GM18858 (cell line): ENCODE results near the gene IPCEF1.
A peak's percentile ranks its signal among the peaks of the same experiment; 100 is the strongest.

Source experiments
- ATAC-seq: cut with Tn5 transposase; IDR thresholded peaks from one replicate; pipeline ENCODE4 v1.9.1; 2021; ENCODE audit not compliant: unreplicated experiment

The IPCEF1 gene

DNA sequence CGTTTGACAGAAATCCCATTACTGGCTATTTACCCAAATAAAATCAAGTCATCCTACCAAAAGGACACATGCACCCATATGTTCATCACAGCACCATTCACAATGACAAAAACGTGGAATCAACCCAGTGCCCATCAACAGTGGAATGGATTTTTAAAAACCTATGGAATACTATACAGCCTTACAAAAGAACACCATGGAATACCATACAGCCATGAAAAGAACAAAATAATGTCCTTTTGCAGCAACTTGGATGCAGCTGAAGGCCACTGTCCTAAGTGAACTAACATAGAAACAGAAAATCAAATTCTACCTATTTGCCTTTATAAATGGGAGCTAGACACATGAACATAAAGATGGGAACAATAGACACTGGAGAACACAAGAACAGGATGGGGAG is 17.4 kb upstream of the IPCEF1 start:
- ATAC-seq, result no peak

GRCh38 chr6:154371281-154371680 is 14.7 kb upstream of the IPCEF1 start:
- no peak for ATAC-seq

GRCh38 chr6:154370545-154370944 is 13.9 kb upstream of the IPCEF1 start:
- ATAC-seq, result peak; percentile 74

GRCh38 chr6:154367839-154368695 is 11.5 kb upstream of the IPCEF1 start:
- no peak for ATAC-seq

- ATAC-seq, result no peak
Observed at GRCh38 chr6:154367336-154367735, 10.7 kb upstream of the IPCEF1 start.

GRCh38 chr6:154363821-154364220 is 7.2 kb upstream of the IPCEF1 start:
- no peak for ATAC-seq

- ATAC-seq, result no peak
Observed at GRCh38 chr6:154361476-154361875, 4.9 kb upstream of the IPCEF1 start.

DNA sequence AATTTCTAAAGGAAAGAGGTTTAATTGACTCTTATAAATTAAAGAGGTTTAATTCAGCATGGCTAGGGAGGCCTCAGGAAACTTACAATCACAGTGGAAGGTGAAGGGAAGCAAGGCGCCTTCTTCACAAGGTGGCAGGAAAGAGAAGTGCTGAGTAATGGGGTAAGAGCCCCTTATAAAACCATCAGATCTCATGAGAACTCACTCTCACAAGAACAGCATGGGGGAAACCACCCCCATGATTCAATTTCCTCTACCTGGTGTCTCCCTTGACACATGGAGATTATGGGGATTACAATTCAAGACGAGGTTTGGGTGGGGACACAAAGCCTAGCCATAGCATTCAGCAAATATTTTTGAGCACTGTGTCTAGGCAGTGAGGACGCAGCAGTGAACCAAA is 3.9 kb upstream of the IPCEF1 start:
- ATAC-seq, result no peak

GRCh38 chr6:154359679-154360078 is 3.1 kb upstream of the IPCEF1 start:
- ATAC-seq, result no peak

- no peak for ATAC-seq
Observed at GRCh38 chr6:154359161-154359574, 2.6 kb upstream of the IPCEF1 start.

DNA sequence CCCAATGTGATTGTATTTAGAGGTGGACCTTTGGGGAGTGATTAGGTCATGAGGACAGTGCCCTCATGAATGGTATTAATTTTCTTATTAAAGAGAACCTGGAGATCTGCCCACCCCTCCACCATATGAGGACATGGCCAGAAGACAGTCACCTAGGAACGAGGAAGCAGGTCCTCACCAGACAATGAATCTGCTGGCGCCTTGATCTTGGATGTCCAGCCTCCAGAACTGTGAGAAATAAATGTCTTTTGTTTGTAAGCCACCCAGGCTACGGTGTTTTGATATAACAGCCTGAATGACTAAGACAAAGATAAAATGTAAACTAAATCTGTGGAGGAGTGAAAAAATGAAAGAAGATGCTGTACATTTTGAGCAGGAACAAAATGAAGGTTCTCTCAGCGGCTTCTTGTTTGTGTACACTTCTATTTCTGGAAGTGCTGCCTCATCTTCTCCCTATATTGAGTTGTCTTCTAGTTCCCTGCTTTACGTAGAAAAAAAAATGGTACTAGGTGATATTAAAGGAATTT is 1.5 kb upstream of the IPCEF1 start:
- ATAC-seq, result no peak

DNA sequence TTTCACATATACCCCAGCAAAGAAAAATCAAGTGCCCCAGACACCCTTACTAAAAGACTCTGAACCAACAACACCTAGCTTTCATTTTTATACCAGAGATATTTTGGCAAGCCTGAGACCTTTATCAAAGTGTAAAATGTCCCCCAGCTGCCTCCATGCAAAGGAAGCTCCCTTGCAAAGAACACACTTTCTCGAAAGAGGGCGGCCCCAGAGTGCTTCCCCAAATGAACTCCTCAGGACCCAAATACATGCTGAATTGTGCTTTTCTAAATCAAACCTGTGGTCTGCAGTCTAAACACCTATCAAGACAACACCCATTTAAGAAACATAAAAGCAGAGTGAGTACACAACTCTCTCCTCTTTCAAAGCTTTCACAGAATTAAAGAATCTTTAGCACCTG is 490 bp downstream of the IPCEF1 start:
- no peak for ATAC-seq

- ATAC-seq, result no peak
Observed at GRCh38 chr6:154354265-154354777, 2.3 kb downstream of the IPCEF1 start.

GRCh38 chr6:154353626-154354025 is 3.0 kb downstream of the IPCEF1 start:
- no peak for ATAC-seq

DNA sequence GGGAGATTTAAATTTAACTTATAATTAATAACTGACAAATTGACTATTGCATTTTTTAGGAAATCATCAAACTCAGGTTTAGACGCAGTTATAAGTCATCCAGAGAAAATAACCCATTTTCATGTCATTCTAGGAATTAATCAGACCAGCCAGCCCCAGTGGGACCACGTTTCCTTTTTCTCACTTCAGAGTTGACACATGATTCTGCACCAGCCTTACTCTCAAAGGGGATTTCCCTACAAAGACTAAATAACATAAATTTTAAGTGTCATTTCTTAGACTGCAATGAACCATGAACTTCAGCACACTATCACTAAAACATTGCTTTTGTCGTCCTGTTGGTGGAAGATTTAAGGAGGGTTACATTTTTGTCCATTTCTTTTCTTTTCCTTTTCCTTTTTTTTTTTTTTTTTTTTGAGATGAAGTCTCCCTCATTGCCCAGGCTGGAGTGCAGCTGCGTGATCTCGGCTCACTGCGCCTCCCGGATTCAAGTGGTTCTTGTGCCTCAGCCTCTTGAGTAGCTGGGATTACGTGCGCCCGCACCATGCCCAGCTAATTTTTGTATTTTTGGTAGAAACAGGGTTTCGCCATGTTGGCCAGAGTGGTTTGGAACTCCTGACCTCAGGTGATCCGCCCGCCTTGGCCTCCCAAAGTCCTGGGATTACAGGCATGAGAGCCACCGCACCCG is 3.6 kb downstream of the IPCEF1 start:
- ATAC-seq, result peak; percentile 66

DNA sequence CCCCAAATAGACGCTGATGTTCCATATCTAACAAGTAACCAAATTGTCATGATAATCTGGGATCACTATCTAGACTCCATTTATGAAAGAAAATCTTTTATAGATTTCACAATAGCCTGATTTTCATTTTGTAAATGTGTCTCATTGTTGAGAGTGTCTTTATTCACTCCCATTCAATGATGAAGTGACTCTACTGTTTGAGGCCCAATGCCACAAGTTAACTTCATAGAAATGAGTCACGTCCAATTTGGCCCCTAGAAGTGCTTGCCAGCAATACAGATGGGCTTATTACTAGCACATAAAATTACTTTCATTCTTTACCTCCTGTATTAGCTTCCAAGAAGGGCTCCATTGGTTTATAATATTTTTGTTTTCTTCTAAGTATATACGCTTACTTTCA is 6.3 kb downstream of the IPCEF1 start:
- no peak for ATAC-seq

DNA sequence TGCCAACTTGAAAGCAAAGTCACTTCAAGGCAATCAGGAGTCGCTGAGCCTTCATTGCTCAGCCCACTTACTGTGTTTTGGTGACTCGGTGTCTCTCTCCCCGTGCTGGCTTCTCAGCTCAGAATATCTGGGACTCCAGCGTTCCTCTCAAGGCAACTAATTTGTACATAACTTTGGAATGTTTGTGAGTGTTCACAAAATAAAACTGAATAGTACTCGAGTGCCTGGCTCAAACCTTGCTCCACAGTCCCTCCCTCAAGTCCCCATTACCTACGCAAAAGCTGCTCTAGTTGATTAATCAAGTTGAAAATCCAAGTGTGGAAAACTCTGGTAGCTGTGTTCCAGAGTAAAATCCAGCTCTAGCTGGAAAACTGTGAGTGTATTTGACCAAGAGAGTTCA is 8.6 kb downstream of the IPCEF1 start:
- no peak for ATAC-seq

- ATAC-seq, result no peak
Observed at GRCh38 chr6:154345811-154346210, 10.8 kb downstream of the IPCEF1 start.

DNA sequence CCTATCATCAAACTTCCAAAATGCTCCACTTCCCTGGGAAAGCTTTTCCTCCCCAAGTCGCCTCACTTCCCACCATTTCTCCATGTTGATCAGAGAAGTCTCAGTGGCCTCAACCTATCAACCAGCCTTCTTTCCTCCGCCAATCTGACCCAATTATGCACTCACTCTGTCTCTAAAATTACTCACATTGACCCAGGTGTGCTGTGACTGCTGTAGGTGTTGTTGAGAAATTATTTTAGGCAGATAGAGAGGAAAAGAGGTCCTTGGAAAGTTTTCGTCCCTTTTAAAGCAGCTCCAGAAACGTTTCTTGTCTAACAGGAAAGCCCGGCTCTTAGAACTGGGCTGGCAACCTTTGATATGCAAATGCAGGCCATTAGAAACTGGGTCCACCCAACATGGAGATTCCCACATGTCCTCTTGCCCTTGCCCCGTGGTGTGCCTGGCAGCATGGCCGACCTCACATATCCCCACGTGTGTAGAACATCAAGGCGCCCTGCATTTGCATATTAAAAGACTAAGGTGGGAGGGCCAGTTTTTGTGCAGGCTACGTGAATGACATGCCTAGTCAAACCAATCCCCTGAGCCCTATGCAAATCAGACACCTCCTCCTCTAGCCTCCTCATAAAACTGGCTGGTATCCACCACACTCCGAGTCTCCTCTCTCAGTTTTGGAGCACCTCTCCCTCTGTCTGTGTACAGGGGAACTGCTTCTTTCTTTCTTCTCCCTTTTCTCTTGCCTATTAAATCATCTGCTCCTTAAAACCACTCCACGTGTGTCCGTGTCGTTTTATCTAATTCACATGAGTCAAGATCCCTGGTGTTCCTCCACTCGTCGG is 12.9 kb downstream of the IPCEF1 start:
- no peak for ATAC-seq

DNA sequence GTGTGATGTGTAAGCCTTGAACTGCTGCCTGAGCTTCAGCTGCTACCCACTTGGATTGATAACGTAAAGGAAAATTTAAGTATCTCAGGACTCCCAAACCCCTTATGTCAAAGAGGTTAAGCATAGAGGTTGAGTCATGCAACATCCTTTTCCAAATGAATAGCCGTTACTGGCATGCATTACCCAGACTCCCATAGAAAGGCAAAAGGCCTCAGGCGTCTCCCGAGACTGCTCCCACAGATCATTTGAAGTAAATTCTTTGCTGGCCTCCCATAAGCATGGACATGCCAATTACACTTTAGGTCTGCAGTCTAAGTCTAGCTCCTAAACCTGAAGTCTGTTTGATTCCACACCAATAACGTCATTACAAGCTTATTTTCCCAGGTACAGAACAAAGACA is 14.7 kb downstream of the IPCEF1 start:
- ATAC-seq, result no peak

DNA sequence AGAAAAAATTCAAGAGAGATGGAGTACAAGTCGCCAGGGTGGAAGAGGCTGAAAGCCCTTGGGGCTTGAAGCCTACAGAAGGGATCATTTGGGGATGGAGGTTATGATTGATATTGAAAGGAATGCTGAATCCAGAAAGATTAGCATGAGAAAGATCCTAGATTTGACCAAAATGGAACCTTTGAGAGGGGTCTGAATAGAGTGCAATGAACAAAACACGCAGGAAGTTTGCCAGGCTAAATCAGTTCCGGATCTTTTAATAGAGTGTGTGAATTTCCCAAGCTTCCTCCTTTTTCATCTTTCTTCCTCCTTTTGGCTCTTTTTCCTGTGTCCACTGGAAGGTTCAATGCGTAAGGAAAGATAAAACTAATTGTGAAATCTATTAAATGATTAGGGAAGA is 15.3 kb downstream of the IPCEF1 start:
- ATAC-seq, result no peak
